ENCODE measurements around the gene TRIM43B. TPM values are rescaled to one million over a fixed set of nuclear protein-coding genes. Genes with fewer than 3 reads are reported as not detected.

Gene TRIM43B
- total and polyA plus RNA-seq, 4 donors: not detected

- TF ChIP-seq FOXA1 (IDR thresholded peaks at IDR 0.05) (no peak), TAF1 (conservative IDR thresholded peaks at IDR 0.05) (peak; percentile 83)
Measured at GRCh38 chr2:95526360-95527341, 42.1 kb upstream of the TRIM43B start (continued).

- peak overlapping the region; percentile 38 to 96 (median 84) for H3K4me3 ChIP-seq (ENCODE audit: low read depth in 1 of 3, low read length in 3 of 3)
- no peaks in the 10 kb centered on the region for H3K27me3 ChIP-seq (ENCODE audit: control insufficient read depth in 4 of 4, insufficient read depth in 4 of 4, low read length in 3 of 4)
- no peaks in the 10 kb centered on the region for H3K9me3 ChIP-seq (ENCODE audit: control insufficient read depth in 4 of 4, low read length in 3 of 4)
- TF ChIP-seq NR2F2 (IDR thresholded peaks at IDR 0.05) (no peak), RAD21 (IDR thresholded peaks at IDR 0.05) (no peak), JUND (IDR thresholded peaks at IDR 0.05) (no peak), FOXA2 (IDR thresholded peaks at IDR 0.05) (no peak), RXRA (IDR thresholded peaks at IDR 0.05) (no peak), FOXA1 (IDR thresholded peaks at IDR 0.05) (no peak), EGR1 (IDR thresholded peaks at IDR 0.05; ENCODE audit: low read depth in 2 of 2) (no peak), REST (IDR thresholded peaks at IDR 0.05) (no peak)
- TF ChIP-seq, protein P1, sequence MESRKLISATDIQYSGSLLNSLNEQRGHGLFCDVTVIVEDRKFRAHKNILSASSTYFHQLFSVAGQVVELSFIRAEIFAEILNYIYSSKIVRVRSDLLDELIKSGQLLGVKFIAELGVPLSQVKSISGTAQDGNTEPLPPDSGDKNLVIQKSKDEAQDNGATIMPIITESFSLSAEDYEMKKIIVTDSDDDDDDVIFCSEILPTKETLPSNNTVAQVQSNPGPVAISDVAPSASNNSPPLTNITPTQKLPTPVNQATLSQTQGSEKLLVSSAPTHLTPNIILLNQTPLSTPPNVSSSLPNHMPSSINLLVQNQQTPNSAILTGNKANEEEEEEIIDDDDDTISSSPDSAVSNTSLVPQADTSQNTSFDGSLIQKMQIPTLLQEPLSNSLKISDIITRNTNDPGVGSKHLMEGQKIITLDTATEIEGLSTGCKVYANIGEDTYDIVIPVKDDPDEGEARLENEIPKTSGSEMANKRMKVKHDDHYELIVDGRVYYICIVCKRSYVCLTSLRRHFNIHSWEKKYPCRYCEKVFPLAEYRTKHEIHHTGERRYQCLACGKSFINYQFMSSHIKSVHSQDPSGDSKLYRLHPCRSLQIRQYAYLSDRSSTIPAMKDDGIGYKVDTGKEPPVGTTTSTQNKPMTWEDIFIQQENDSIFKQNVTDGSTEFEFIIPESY (IDR thresholded peaks at IDR 0.05): no peak
- TF ChIP-seq, protein P2, sequence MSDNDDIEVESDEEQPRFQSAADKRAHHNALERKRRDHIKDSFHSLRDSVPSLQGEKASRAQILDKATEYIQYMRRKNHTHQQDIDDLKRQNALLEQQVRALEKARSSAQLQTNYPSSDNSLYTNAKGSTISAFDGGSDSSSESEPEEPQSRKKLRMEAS (IDR thresholded peaks at IDR 0.05): no peak
- no peak overlapping the region for H3K9ac ChIP-seq (ENCODE audit: low read depth in 1 of 2, low read length in 2 of 2)
- H3K4me1 ChIP-seq (ENCODE audit: control insufficient read depth in 4 of 4, insufficient read depth in 4 of 4, low read length in 3 of 4): peaks cover 0 to 21% (median 6%) of the 10 kb centered on the region in 4 donors
- peaks cover 0 to 6% (median 1%) of the 10 kb centered on the region in 4 donors for H3K36me3 ChIP-seq (ENCODE audit: control insufficient read depth in 4 of 4, insufficient read depth in 3 of 4, low read depth in 1 of 4, low read length in 3 of 4)
- DNase-seq (ENCODE audit: low spot score): no peak
- 81% methylated on average over 41 of the region's 41 CpGs for WGBS
- H3K27ac ChIP-seq (ENCODE audit: low read depth in 1 of 2, low read length in 2 of 2): peak overlapping the region in 1 of 2 donors; percentile 82
Measured at GRCh38 chr2:95525294-95526035, 40.9 kb upstream of the TRIM43B start.

DNA sequence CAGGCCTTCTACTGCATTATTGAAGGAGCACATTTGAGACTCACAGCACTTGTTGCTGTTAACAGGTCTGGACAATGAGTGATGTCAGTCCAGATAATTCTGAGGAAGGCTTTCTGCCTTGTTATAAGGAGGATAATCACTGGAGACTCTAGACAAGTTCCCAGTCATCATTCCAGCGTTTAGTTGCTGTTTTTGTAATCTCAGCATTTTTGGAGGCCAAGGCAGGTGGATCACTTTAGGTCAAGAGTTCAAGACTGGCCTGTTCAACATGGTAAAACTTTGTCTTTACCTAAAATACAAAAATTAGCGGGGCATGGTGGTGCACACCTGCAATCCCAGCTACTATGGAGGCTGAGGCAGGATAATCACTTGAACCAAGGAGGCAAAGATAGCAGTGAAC lies 39.6 kb upstream of the TRIM43B start:
- Histone ChIP-seq H3K4me3 (ENCODE audit: low read depth in 1 of 3, low read length in 3 of 3) (no peak overlapping the region), H3K36me3 (ENCODE audit: control insufficient read depth in 4 of 4, insufficient read depth in 3 of 4, low read depth in 1 of 4, low read length in 3 of 4) (peaks cover 0 to 2% (median 0%) of the 10 kb centered on the region in 4 donors), H3K9me3 (ENCODE audit: control insufficient read depth in 4 of 4, low read length in 3 of 4) (no peaks in the 10 kb centered on the region), H3K9ac (ENCODE audit: low read depth in 1 of 2, low read length in 2 of 2) (no peak overlapping the region), H3K27me3 (ENCODE audit: control insufficient read depth in 4 of 4, insufficient read depth in 4 of 4, low read length in 3 of 4) (no peaks in the 10 kb centered on the region), H3K4me1 (ENCODE audit: control insufficient read depth in 4 of 4, insufficient read depth in 4 of 4, low read length in 3 of 4) (peaks cover 0 to 21% (median 6%) of the 10 kb centered on the region in 4 donors), H3K27ac (ENCODE audit: low read depth in 1 of 2, low read length in 2 of 2) (no peak overlapping the region)
- TF ChIP-seq RXRA (IDR thresholded peaks at IDR 0.05): no peak
- no peak for DNase-seq (ENCODE audit: low spot score)
- WGBS: 79% methylated on average over 2 of the region's 2 CpGs

All from liver (tissue), 9 donors.